Right lobe of liver (tissue), 6 donors: ENCODE data around the gene TNS1. TPM values are rescaled to one million over a fixed set of nuclear protein-coding genes. Genes with fewer than 3 reads are reported as not detected.

Experiments
- ATAC-seq, 4 donors: fragments of 200-7000 bp; cut with Tn5 transposase; one replicate each; pipeline ENCODE4 v1.9.1; 2020; ENCODE audit warnings: mild to moderate bottlenecking in 4 of 4, moderate library complexity in 4 of 4
- DNase-seq, 3 donors: peaks; one replicate each; pipeline ENCODE4 v3.0.0-alpha.2; 2020
- H3K27ac ChIP-seq, 3 donors: fragments of 200-600 bp; one replicate each; pipeline ENCODE4 v1.8.0; 2022
- H3K27me3 ChIP-seq, 2 donors: fragments of 200-600 bp; one replicate each; pipeline ENCODE4 v1.8.0; 2022
- H3K36me3 ChIP-seq, 4 donors: fragments of 200-600 bp; sonication (generic) in 1 of 4; one replicate each; pipeline versions ENCODE4 v1.5.1 to v1.8.0; 2017 to 2022; ENCODE audit warnings: control low read depth in 1 of 4
- H3K4me1 ChIP-seq, 4 donors: fragments of 200-600 bp; sonication (generic) in 1 of 4; one replicate each; pipeline versions ENCODE4 v1.5.1 to v1.8.0; 2017 to 2022; ENCODE audit warnings: control low read depth in 1 of 4
- H3K4me3 ChIP-seq, 3 donors: fragments of 200-600 bp; one replicate each; pipeline ENCODE4 v1.8.0; 2022
- H3K9me3 ChIP-seq, 4 donors: fragments of 200-600 bp; sonication (generic) in 1 of 4; one replicate each; pipeline versions ENCODE4 v1.5.1 to v1.8.0; 2017 to 2022; ENCODE audit warnings: control low read depth in 1 of 4
- POLR2A ChIP-seq: fragments of 450-650 bp; IDR thresholded peaks from one replicate; pipeline ENCODE4 v1.6.1; 2017; ENCODE audit warnings: antibody characterized with exemption, mild to moderate bottlenecking
- WGBS: methylation state at CpG from one replicate; pipeline ENCODE4 v1.1.6; 2018; ENCODE audit warnings: low coverage, low lambda C conversion rate; ENCODE audit not compliant: insufficient coverage; ENCODE audit errors: missing lambda C conversion rate; 5-methylcytosine and 5-hydroxymethylcytosine counted together
- intact Hi-C, 2 donors: fragments of 100-400 bp; cut with DNase I; formaldehyde crosslinking; loops; one replicate each; pipeline versions ENCODE4 v1.11.2 to v1.14.1; 2022
- total RNA-seq, 6 experiments: library from RNA; depleted of rRNA in 2 of 6; stranded (reverse); fragments of >200 nt in 2 of 6; fragmentation: NEBNext Ultra II Directional in 3 of 6; extraction: Animal tissue kit (Norgen Biotek cat#: 25700) in 3 of 6; gene quantifications; one replicate each; pipeline versions ENCODE4 v1.1.0 to v1.2.4, GENCODE V29; 2016 to 2023
- TF ChIP-seq, protein P1 (sequence below), 4 donors: fragments of 200-600 bp in 3 of 4; fragments of 450-650 bp in 1 of 4; IDR thresholded peaks; one replicate each; pipeline versions ENCODE4 v1.5.1 to v1.8.0; 2016 to 2022; ENCODE audit warnings: antibody characterized with exemption in 4 of 4, mild to moderate bottlenecking in 2 of 4
- donor health status: DM: no; HTN: yes; CAD: no.
- donor health status: DM: no; HTN: no; CAD: no.
- donor health status: DM: no; HTN: no; CAD: no.
- donor health status: DM: no; HTN: yes; CAD: no.
- donor health status: DM: no; HTN: yes; CAD: no.

Gene TNS1
- total RNA-seq, 6 experiments from 2014 or later = 68.4 to 209 (median 99.2) TPM

DNA sequence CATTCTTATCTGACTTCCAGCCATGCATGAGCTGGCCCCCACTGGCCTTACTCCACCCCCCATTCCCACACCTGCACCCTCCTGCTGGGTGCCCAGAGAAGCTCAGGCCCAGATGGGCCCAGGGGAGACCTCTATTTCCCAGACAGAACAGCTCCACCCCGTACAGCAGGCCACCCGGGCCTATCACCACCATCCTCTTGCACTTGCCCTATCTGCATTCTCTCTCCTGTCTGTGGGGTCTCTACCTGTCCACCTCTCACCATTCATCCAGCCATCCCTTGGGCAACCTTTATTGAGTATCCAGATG lies 25.3 kb upstream of the TNS1 start:
- TF ChIP-seq, protein P1, sequence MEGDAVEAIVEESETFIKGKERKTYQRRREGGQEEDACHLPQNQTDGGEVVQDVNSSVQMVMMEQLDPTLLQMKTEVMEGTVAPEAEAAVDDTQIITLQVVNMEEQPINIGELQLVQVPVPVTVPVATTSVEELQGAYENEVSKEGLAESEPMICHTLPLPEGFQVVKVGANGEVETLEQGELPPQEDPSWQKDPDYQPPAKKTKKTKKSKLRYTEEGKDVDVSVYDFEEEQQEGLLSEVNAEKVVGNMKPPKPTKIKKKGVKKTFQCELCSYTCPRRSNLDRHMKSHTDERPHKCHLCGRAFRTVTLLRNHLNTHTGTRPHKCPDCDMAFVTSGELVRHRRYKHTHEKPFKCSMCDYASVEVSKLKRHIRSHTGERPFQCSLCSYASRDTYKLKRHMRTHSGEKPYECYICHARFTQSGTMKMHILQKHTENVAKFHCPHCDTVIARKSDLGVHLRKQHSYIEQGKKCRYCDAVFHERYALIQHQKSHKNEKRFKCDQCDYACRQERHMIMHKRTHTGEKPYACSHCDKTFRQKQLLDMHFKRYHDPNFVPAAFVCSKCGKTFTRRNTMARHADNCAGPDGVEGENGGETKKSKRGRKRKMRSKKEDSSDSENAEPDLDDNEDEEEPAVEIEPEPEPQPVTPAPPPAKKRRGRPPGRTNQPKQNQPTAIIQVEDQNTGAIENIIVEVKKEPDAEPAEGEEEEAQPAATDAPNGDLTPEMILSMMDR (IDR thresholded peaks at IDR 0.05) = no peak
- TF ChIP-seq POLR2A = no peak
- no peaks in the 10 kb centered on the region for H3K4me1 ChIP-seq
- no peak overlapping the region for H3K4me3 ChIP-seq
- no peaks in the 10 kb centered on the region for H3K36me3 ChIP-seq
- no peaks in the 10 kb centered on the region for H3K27me3 ChIP-seq
- ATAC-seq (no peak), DNase-seq (no peak)
- no peak overlapping the region for H3K27ac ChIP-seq
- no peaks in the 10 kb centered on the region for H3K9me3 ChIP-seq
- 82% methylated on average over 2 of the region's 2 CpGs for WGBS
- intact Hi-C loops = no loop called here

DNA sequence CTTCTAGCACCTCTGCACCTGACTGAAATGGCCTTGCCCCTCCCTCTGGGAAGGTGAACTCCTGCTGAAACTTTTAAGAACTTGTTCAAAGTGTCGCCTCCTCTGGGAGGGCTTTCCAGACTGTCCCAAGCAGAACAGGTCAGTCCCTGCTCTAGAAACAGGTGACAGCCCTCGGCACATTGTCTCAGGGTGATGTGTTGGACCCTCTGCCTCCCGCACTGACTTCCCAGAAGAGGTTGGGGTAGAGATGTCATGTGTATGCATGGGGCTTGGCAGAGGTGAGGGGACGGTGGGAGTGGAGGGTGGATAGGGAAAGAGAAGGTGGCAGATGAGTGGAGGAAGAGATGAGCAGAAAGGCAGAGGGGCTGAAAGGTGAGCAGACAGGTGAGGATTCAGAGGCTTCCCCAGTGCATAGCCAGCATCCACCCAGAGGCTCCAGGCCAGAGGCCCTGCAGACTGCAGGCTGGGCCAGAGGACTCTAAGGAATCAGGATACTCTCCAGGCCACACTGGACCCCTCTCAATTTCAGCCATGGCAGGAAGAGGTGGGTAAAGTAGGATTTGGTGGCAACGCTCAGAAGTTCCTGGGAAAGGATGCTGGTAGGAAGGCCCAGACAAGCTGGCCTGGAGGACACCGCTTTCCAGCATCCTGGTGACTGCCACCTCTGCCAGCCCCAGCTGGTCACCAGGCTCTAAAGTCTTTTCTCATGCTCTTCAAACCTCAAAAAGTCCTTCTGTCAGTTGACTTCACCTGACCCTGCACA lies 24.8 kb upstream of the TNS1 start:
- DNase-seq (no peak), ATAC-seq (no peak)
- no peak overlapping the region for H3K4me3 ChIP-seq
- TF ChIP-seq, protein P1 (IDR thresholded peaks at IDR 0.05) = no peak
- H3K36me3 ChIP-seq = no peaks in the 10 kb centered on the region
- intact Hi-C loops = no loop called here
- no peaks in the 10 kb centered on the region for H3K9me3 ChIP-seq
- no peaks in the 10 kb centered on the region for H3K4me1 ChIP-seq
- H3K27me3 ChIP-seq = no peaks in the 10 kb centered on the region
- H3K27ac ChIP-seq = no peak overlapping the region
- WGBS = 95% methylated on average over 5 of the region's 6 CpGs

- no peaks in the 10 kb centered on the region for H3K36me3 ChIP-seq
- no peak overlapping the region for H3K4me3 ChIP-seq
- no peaks in the 10 kb centered on the region for H3K4me1 ChIP-seq
- DNase-seq = peak in 1 of 3 donors; percentile 62
- no peak for TF ChIP-seq POLR2A
- TF ChIP-seq, protein P1 (IDR thresholded peaks at IDR 0.05) = no peak
- no peaks in the 10 kb centered on the region for H3K9me3 ChIP-seq
- H3K27me3 ChIP-seq = no peaks in the 10 kb centered on the region
- intact Hi-C loops = no loop called here
- ATAC-seq = peak in 2 of 4 donors; percentile 12 to 41
- no peak overlapping the region for H3K27ac ChIP-seq
- 90% methylated on average over 9 of the region's 17 CpGs for WGBS
Measured at GRCh38 chr2:218026676-218027425, 24.1 kb upstream of the TNS1 start.

DNA sequence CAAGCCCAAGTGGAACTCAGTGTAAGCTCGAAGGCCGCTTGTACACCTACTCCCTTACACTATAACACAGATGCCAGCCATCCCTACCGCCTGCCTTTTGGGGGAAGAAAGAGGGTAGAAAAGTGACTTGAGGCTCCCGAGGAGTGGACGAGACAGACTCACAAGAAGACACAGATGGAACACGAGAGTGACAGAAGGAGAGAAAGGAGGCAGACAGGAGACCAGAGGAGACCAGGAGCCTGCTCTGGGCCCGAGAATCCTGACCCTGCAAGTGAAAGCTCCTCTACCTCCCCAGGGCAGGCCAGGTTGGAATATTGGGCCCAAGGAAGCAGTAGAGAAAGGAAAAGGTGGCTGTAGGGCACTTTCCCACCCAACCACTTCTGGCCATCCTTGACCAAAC lies 23.4 kb upstream of the TNS1 start:
- no peaks in the 10 kb centered on the region for H3K36me3 ChIP-seq
- no peak overlapping the region for H3K4me3 ChIP-seq
- H3K27ac ChIP-seq = no peak overlapping the region
- WGBS = 78% methylated on average over 7 of the region's 7 CpGs
- no peaks in the 10 kb centered on the region for H3K9me3 ChIP-seq
- DNase-seq (peak in 1 of 3 donors; percentile 15), ATAC-seq (no peak)
- no peaks in the 10 kb centered on the region for H3K4me1 ChIP-seq
- H3K27me3 ChIP-seq = no peaks in the 10 kb centered on the region
- TF ChIP-seq POLR2A = no peak
- TF ChIP-seq, protein P1 (IDR thresholded peaks at IDR 0.05) = no peak
- intact Hi-C loops = no loop called here
